ENCODE measurements around the gene MANEAL. TPM values are rescaled to one million over a fixed set of nuclear protein-coding genes. Genes with fewer than 3 reads are reported as not detected.

Gene MANEAL
- total and polyA plus RNA-seq, 12 donors, result 0.66 to 3.1 (median 1.4) TPM

DNA sequence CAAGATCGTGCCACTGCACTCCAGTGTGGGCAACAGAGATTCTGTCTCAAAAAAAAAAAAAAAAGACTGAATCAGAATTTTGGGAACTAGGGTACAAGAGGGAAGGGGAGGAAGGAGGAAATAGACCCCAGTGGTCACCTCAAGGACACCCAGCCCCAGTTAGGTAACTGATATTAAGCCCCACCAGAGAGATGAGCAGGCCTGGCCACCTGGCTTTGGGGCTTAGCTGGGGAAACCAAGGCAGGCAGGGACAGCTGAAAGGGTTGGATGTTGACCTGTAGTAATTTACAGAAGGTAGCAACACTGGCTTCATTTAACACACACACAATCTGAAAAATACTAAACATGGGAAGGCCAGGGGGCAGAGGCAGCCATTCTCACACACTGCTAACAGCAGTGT, 8.8 kb downstream of the MANEAL start:
- DNase-seq (no peak), ATAC-seq (no peak)
- Histone ChIP-seq H3K9me3 (no peaks in the 10 kb centered on the region), H3K36me3 (peaks cover 0 to 77% (median 45%) of the 10 kb centered on the region in 9 donors), H3K27ac (no peak overlapping the region), H3K27me3 (no peaks in the 10 kb centered on the region), H3K4me3 (no peak overlapping the region), H3K4me1 (peaks cover 7 to 20% (median 11%) of the 10 kb centered on the region in 9 donors)
- TF ChIP-seq, protein P1, sequence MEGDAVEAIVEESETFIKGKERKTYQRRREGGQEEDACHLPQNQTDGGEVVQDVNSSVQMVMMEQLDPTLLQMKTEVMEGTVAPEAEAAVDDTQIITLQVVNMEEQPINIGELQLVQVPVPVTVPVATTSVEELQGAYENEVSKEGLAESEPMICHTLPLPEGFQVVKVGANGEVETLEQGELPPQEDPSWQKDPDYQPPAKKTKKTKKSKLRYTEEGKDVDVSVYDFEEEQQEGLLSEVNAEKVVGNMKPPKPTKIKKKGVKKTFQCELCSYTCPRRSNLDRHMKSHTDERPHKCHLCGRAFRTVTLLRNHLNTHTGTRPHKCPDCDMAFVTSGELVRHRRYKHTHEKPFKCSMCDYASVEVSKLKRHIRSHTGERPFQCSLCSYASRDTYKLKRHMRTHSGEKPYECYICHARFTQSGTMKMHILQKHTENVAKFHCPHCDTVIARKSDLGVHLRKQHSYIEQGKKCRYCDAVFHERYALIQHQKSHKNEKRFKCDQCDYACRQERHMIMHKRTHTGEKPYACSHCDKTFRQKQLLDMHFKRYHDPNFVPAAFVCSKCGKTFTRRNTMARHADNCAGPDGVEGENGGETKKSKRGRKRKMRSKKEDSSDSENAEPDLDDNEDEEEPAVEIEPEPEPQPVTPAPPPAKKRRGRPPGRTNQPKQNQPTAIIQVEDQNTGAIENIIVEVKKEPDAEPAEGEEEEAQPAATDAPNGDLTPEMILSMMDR (IDR thresholded peaks at IDR 0.05), result no peak
- intact Hi-C loops (cut with DNase I), result loop anchor here in 2 of 10 donors (10.0 kb wide), 2 partner anchors 62 to 108 kb away; partner anchors contain the start of gene CDCA8 (in 1 of the 2)
- 91 to 94% methylated on average over 1 of the region's 1 CpG for WGBS, 2 donors

DNA sequence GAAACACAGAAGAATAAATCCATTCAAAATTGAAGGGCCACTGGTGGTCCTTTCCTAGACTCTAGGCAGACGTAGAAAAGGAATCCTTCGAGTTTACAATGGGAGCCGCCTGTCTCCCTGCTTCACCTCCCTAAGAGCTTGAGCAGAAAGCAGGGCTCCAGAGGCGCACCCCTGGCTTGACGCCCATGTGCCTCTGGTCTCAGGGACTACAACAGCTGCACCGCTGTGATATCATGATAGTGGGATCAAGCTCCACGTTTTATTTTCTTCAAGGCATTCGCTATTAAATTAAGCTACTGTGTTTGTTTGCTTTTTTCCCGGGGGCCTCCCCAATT, 13.5 kb downstream of the MANEAL start:
- TF ChIP-seq, protein P1 (IDR thresholded peaks at IDR 0.05), result no peak
- Histone ChIP-seq H3K36me3 (peaks cover 0 to 60% (median 40%) of the 10 kb centered on the region in 9 donors), H3K4me3 (peak overlapping the region; percentile 79 to 98 (median 87)), H3K4me1 (peaks cover 7 to 45% (median 21%) of the 10 kb centered on the region in 9 donors), H3K27ac (peak overlapping the region in 9 of 10 donors; percentile 89 to 99 (median 97)), H3K9me3 (no peaks in the 10 kb centered on the region), H3K27me3 (no peaks in the 10 kb centered on the region)
- DNase-seq, result peak in 1 of 2 donors; percentile 15
- intact Hi-C loops (cut with DNase I), result loop anchor here in 6 of 10 donors (5.0 to 10.0 kb wide), 4 partner anchors 58 to 120 kb away; partner anchors contain the start of gene CDCA8 (in 4 of the 6)
- no peak for ATAC-seq
- 11 to 13% methylated on average over 9 of the region's 9 CpGs for WGBS, 2 donors

DNA sequence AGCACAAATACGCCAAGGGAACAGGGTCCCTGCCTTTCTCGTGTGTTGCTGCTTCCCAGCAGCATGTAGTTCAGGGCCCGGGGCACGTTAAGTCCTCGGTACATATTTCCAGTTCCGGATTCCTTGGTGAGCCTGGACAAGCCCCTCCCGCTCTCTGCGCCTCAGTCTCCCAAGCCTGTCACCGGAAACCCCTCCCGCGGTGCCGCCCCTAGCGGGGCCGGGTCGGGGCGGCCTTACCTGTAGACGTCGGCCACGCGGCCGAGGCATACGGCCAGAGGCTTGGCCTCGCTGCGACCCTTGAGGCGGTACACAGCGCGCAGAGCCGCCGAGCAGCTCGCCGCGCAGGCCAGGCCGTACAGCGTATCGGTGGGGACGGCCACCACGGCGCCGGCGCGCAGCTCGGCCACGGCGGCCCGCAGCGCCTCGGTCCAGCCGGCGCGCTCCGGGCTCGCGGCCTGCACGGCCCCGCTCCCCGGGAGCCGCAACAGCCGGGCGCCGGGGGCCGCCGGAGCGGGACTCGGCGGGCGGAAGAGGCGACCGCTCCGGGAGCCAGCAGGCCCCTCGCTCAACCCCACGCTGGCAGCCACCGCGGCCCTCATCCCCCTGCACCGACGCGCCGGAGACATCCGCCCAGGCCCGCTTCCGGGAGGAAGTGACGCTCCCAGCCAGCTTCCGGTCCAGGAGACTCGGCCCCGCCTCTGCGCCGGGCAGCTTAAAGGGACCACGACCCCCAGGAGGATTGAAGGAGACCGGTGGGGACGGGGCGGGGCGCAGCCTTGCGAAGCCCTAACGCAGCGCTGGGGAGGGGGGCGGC, 14.1 kb downstream of the MANEAL start, which contains the start of the genes C1orf122 and YRDC:
TSS of gene C1orf122 (plus strand) at position 236 of the 814 bp plus-strand sequence. CDS start 615 bp downstream, outside the sequence.
TSS of gene YRDC (minus strand) at position 654 of the 814 bp plus-strand sequence. CDS start at position 626, 28 bp downstream.
- 0% methylated on average over 75 to 94 of the region's 95 CpGs for WGBS, 2 donors
- H3K4me3 ChIP-seq, result peak within 1 kb of the TSS; percentile 79 to 98 (median 87)
- H3K36me3 ChIP-seq, result peaks cover 0 to 59% (median 36%) of the 10 kb centered on the region in 9 donors
- H3K4me1 ChIP-seq, result peaks cover 7 to 45% (median 21%) of the 10 kb centered on the region in 9 donors
- peak; percentile 95 to 98 (median 96) for ATAC-seq
- H3K27me3 ChIP-seq, result no peaks in the 10 kb centered on the region
- DNase-seq, result peak; percentile 95 to 96
- TF ChIP-seq, protein P1 (IDR thresholded peaks at IDR 0.05), result no peak
- intact Hi-C loops (cut with DNase I), result loop anchor here in 6 of 10 donors (2.0 to 10.0 kb wide), 5 partner anchors 51 to 120 kb away; partner anchors contain the start of genes CDCA8 (in 4 of the 6) and MTF1 (in 1 of the 6)
- no peaks in the 10 kb centered on the region for H3K9me3 ChIP-seq
- H3K27ac ChIP-seq, result peak within 1 kb of the TSS; percentile 76 to 99 (median 96)
